Hematopoietic multipotent progenitor cell treated with erythropoietin and hydrocortisone succinate and interleukin-3 and kit ligand, for 6 days (in vitro differentiated cells): ENCODE data around the gene SSH2.

Experiments used
- DNase-seq: peaks from one replicate; pipeline ENCODE4 v3.0.0-alpha.2; 2015

SSH2 gene

GRCh38 chr17:29595943-29596774, 333.9 kb downstream of the SSH2 start:
- DNase-seq = no peak

GRCh38 chr17:29595107-29595942, 334.7 kb downstream of the SSH2 start:
- no peak for DNase-seq

- DNase-seq = no peak
Measured at GRCh38 chr17:29594519-29595090, 335.4 kb downstream of the SSH2 start.

- peak; percentile 66 for DNase-seq
Measured at GRCh38 chr17:29593591-29594518, 336.2 kb downstream of the SSH2 start.

GRCh38 chr17:29592850-29593551, 337.0 kb downstream of the SSH2 start, which contains the start of gene ANKRD13B:
ANKRD13B (plus strand) TSS chr17:29593132; CDS start chr17:29593622, 490 bp downstream.
- DNase-seq = peak; percentile 66

- peak; percentile 88 for DNase-seq
Measured at GRCh38 chr17:29591737-29592608, 338.1 kb downstream of the SSH2 start.

GRCh38 chr17:29591146-29591736, 338.8 kb downstream of the SSH2 start:
- DNase-seq = peak; percentile 67

- peak; percentile 39 for DNase-seq
Measured at GRCh38 chr17:29590411-29591145, 339.4 kb downstream of the SSH2 start.

- peak; percentile 91 for DNase-seq
Measured at GRCh38 chr17:29589524-29590410, 340.3 kb downstream of the SSH2 start, which contains the start of gene GIT1. GIT1 (minus strand) TSS chr17:29589648; CDS start chr17:29589378, 270 bp downstream.

- peak; percentile 50 for DNase-seq
Measured at GRCh38 chr17:29588562-29589411, 341.2 kb downstream of the SSH2 start.

GRCh38 chr17:29588017-29588561, 341.9 kb downstream of the SSH2 start:
- DNase-seq = peak; percentile 22

GRCh38 chr17:29587591-29587990, 342.4 kb downstream of the SSH2 start:
- DNase-seq = no peak

GRCh38 chr17:29586676-29587469, 343.2 kb downstream of the SSH2 start:
- DNase-seq = no peak

- DNase-seq = peak; percentile 47
Measured at GRCh38 chr17:29585080-29585751, 344.8 kb downstream of the SSH2 start.

- no peak for DNase-seq
Measured at GRCh38 chr17:29584452-29585079, 345.5 kb downstream of the SSH2 start.
